Measurements from ENCODE around the gene CEMIP. TPM values are rescaled to one million over a fixed set of nuclear protein-coding genes. Genes with fewer than 3 reads are reported as not detected.

Gene CEMIP
- total and polyA plus RNA-seq, 12 donors: 0.08 to 2.2 (median 0.35) TPM

DNA sequence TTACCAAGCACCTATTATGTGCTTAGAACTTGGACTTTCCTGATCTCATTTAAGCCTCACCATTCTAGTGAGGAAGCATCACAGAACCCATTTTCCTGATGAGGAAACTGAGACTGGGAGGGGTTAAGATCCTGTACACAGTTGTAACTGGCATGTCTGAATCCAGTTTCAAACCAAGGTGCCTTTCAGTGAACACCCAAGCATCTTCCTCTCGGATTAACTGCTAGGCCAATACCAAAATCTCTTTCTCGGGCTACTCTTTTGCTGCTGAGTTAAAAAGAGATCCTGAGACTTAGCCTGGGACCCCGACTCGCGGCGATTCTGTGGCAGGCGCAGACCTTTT, 578 bp upstream of the CEMIP start:
- peaks cover 5 to 20% of the 10 kb centered on the region in 2 donors for H3K4me1 ChIP-seq (replicated peaks in 1 of 2)
- intact Hi-C loops (cut with DNase I): loop anchor here (2.0 to 10.0 kb wide), 6 partner anchors 116 to 324 kb away; no protein-coding TSS in a partner anchor
- H3K9me3 ChIP-seq (replicated peaks in 1 of 3): no peaks in the 10 kb centered on the region
- H3K27ac ChIP-seq: no peak overlapping the region
- no peaks in the 10 kb centered on the region for H3K36me3 ChIP-seq (replicated peaks in 1 of 2)
- H3K4me3 ChIP-seq: peak overlapping the region in 1 of 4 donors; percentile 53
- no peak for TF ChIP-seq POLR2A (IDR thresholded peaks at IDR 0.05)
- TF ChIP-seq, protein P1, sequence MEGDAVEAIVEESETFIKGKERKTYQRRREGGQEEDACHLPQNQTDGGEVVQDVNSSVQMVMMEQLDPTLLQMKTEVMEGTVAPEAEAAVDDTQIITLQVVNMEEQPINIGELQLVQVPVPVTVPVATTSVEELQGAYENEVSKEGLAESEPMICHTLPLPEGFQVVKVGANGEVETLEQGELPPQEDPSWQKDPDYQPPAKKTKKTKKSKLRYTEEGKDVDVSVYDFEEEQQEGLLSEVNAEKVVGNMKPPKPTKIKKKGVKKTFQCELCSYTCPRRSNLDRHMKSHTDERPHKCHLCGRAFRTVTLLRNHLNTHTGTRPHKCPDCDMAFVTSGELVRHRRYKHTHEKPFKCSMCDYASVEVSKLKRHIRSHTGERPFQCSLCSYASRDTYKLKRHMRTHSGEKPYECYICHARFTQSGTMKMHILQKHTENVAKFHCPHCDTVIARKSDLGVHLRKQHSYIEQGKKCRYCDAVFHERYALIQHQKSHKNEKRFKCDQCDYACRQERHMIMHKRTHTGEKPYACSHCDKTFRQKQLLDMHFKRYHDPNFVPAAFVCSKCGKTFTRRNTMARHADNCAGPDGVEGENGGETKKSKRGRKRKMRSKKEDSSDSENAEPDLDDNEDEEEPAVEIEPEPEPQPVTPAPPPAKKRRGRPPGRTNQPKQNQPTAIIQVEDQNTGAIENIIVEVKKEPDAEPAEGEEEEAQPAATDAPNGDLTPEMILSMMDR (IDR thresholded peaks at IDR 0.05): no peak
- H3K27me3 ChIP-seq: peaks cover 21% of the 10 kb centered on the region
- no peak for DNase-seq
- 17 to 30% (median 23%) methylated on average over 7 of the region's 7 CpGs for WGBS, 4 donors

DNA sequence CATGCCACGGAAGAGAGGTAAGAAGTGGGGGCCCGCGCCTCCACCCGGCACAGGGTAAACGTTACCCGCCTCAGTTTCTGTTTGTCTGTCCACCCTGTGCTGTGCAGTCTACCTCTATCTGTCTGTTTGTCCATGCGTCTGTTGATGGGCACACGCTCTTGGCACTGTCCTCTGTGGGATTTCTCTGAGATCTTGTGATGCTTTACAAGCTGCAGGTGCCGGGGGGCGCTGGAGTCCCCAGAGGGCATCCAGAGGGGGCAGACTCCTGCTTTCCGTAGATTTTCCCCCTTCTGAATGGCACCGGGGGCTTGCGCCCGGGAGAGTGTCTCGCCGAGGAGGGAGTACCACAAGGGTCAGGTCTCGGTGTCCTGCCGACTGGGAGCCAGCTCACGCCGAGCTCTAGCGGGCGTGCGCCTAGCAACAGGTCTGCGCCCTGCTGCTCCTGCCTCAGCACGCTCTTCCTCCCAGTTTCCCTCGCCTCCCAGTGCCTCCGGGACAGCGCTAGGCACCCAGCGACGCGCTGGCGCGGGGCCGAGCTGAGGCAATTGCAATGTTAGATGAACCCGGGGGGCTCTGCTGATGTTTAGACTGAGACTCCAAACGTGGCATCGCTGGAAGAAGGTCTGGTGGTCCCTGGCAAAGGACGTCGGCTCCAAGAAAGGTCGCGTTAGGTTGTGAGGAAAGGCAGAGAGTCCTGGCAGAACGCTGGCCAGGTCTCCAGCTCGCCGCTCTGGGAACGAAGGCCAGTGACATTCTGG, 667 bp downstream of the CEMIP start:
- no peak for DNase-seq
- Histone ChIP-seq H3K9me3 (replicated peaks in 1 of 3) (no peaks in the 10 kb centered on the region), H3K4me3 (peak overlapping the region in 1 of 4 donors; percentile 53), H3K36me3 (replicated peaks in 1 of 2) (no peaks in the 10 kb centered on the region), H3K27ac (no peak overlapping the region), H3K27me3 (peaks cover 21% of the 10 kb centered on the region), H3K4me1 (replicated peaks in 1 of 2) (peaks cover 5 to 20% of the 10 kb centered on the region in 2 donors)
- WGBS, 4 donors: 1 to 3% (median 1%) methylated on average over 16 to 45 of the region's 45 CpGs
- TF ChIP-seq, protein P1 (IDR thresholded peaks at IDR 0.05): no peak
- TF ChIP-seq POLR2A (IDR thresholded peaks at IDR 0.05): no peak
- intact Hi-C loops (cut with DNase I): loop anchor here (2.0 to 10.0 kb wide), 7 partner anchors 118 to 325 kb away; no protein-coding TSS in a partner anchor

DNA sequence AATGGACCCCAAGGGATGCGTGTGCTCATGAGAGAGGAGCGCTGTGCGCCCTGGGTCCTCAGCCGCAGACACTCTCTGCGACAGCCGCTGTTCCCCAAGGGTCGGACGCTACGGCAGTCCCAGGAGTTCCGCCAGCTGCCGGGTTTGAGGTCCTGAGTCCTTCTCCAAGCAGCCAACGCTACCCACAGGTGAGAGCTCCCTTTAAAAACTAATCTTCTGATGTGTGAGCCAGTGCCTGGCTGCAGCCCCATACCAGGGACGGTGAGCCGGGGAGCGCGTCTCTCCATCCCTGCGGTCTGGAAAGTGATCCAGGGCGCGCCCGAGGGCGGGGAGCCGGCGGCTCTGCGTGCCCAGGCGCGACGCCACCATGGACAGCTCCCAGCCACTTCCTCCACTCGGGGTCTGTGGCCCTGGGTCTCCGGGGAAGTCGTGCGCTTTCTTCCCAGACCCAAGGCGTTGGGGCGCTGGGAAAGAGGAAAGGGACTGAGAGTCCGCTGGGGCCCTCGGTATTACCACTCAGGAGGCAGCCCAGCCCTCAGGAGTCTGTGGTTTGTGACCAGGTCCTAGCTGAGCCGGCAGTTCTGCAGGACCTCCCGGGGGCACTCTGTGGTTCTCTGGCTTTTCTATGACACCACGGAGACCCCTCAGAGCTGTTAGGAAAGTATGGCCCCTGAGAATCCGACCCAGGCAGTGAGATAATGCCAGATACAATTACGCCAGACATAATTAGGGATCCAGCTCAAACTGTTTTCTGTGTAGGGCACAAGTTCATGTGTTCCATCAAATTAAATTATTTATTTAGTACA, 1.4 kb downstream of the CEMIP start:
- peaks cover 21% of the 10 kb centered on the region for H3K27me3 ChIP-seq
- no peak overlapping the region for H3K27ac ChIP-seq
- 5 to 30% (median 5%) methylated on average over 5 to 40 of the region's 40 CpGs for WGBS, 4 donors
- H3K4me1 ChIP-seq (replicated peaks in 1 of 2): peaks cover 5 to 20% of the 10 kb centered on the region in 2 donors
- H3K36me3 ChIP-seq (replicated peaks in 1 of 2): no peaks in the 10 kb centered on the region
- TF ChIP-seq, protein P1 (IDR thresholded peaks at IDR 0.05): no peak
- no peak for TF ChIP-seq POLR2A (IDR thresholded peaks at IDR 0.05)
- peak; percentile 22 to 52 (median 34) for DNase-seq
- intact Hi-C loops (cut with DNase I): loop anchor here in 1 of 2 donors (10.0 kb wide), 1 partner anchor 206 kb away; no protein-coding TSS in a partner anchor
- no peak overlapping the region for H3K4me3 ChIP-seq
- H3K9me3 ChIP-seq (replicated peaks in 1 of 3): no peaks in the 10 kb centered on the region

DNA sequence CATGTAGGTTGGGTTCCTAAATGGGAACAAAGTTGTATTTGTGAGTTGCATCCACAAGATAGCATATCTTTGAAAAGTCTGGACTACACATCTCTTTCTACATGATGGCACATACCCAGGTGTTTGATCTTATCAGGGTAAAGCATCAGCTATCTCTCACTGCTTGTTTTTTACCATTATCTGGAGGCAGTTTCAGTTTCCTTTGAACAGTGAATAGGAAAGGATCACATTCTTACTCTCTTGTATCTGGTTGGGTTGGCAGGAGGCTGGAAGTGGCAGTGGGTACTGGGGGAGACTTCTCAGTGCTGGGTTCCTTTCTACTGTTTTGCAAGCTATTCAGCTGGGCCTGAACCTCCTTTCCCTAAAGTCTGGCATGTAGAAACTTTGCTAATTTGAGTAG, 4.1 kb downstream of the CEMIP start:
- intact Hi-C loops (cut with DNase I): loop anchor here in 1 of 2 donors (10.0 kb wide), 1 partner anchor 208 kb away; no protein-coding TSS in a partner anchor
- no peak for DNase-seq

More for the DNA sequence above, 4.1 kb downstream of the CEMIP start:
- Histone ChIP-seq H3K27ac (no peak overlapping the region), H3K4me1 (replicated peaks in 1 of 2) (peaks cover 5 to 20% of the 10 kb centered on the region in 2 donors), H3K36me3 (replicated peaks in 1 of 2) (no peaks in the 10 kb centered on the region), H3K4me3 (no peak overlapping the region), H3K9me3 (replicated peaks in 1 of 3) (no peaks in the 10 kb centered on the region), H3K27me3 (peaks cover 27% of the 10 kb centered on the region)
- no peak for TF ChIP-seq POLR2A (IDR thresholded peaks at IDR 0.05)
- TF ChIP-seq, protein P1 (IDR thresholded peaks at IDR 0.05): no peak

Measured in adrenal gland (tissue), 12 donors.